ENCODE results near the gene LCP1. TPM values are rescaled to one million over a fixed set of nuclear protein-coding genes. Genes with fewer than 3 reads are reported as not detected.

The LCP1 gene
- total RNA-seq, 4 donors from 2014 or later: 55.9 to 517 (median 110) TPM

GRCh38 chr13:46145135-46145534 lies 36.8 kb downstream of the LCP1 start:
- no peak for TF ChIP-seq CTCF (IDR thresholded peaks at IDR 0.05; ENCODE audit: low read depth)

GRCh38 chr13:46143184-46143701 lies 38.7 kb downstream of the LCP1 start:
- TF ChIP-seq CTCF (IDR thresholded peaks at IDR 0.05; ENCODE audit: low read depth): no peak

GRCh38 chr13:46142776-46143175 lies 39.2 kb downstream of the LCP1 start:
- no peak for TF ChIP-seq CTCF (IDR thresholded peaks at IDR 0.05; ENCODE audit: low read depth)

GRCh38 chr13:46140044-46140443 lies 41.9 kb downstream of the LCP1 start:
- TF ChIP-seq CTCF (IDR thresholded peaks at IDR 0.05; ENCODE audit: low read depth): no peak

- no peak for TF ChIP-seq CTCF (IDR thresholded peaks at IDR 0.05; ENCODE audit: low read depth)
Measured at GRCh38 chr13:46137627-46138317, 44.2 kb downstream of the LCP1 start.

- no peak for TF ChIP-seq CTCF (IDR thresholded peaks at IDR 0.05; ENCODE audit: low read depth)
Measured at GRCh38 chr13:46136688-46137087, 45.3 kb downstream of the LCP1 start.

- no peak for TF ChIP-seq CTCF (IDR thresholded peaks at IDR 0.05; ENCODE audit: low read depth)
Measured at GRCh38 chr13:46134961-46135522, 46.9 kb downstream of the LCP1 start.

All from subcutaneous adipose tissue (tissue), 4 donors.